NT2/D1 (cell line): ENCODE results near the gene OVOL1.

Source experiments
- DNase-seq: peaks from one replicate; pipeline ENCODE4 v3.0.0-alpha.2; 2011; ENCODE audit warnings: low read depth, low spot score
- H3K27me3 ChIP-seq: 2 replicates; pipeline ENCODE4 v1.6.0; 2011; ENCODE audit warnings: mild to moderate bottlenecking; ENCODE audit not compliant: insufficient read length, insufficient read depth
- H3K36me3 ChIP-seq: 2 replicates; pipeline ENCODE4 v1.6.1; 2011; ENCODE audit warnings: mild to moderate bottlenecking, low read length, mixed read lengths; ENCODE audit not compliant: insufficient read depth, insufficient read length
- H3K4me1 ChIP-seq: 2 replicates; pipeline ENCODE4 v1.5.1; 2011; ENCODE audit not compliant: insufficient read depth, insufficient read length
- H3K4me3 ChIP-seq: 2 replicates; pipeline ENCODE4 v1.5.1; 2011; ENCODE audit warnings: low read depth; ENCODE audit not compliant: insufficient read length
- H3K9ac ChIP-seq: 2 replicates; pipeline ENCODE4 v1.6.0; 2011; ENCODE audit warnings: low read depth; ENCODE audit not compliant: insufficient read length
- H3K9me3 ChIP-seq: 2 replicates; pipeline ENCODE4 v1.5.1; 2011; ENCODE audit warnings: mild to moderate bottlenecking, low read length; ENCODE audit not compliant: insufficient read depth
- SUZ12 ChIP-seq: IDR thresholded peaks from 2 replicates; pipeline ENCODE4 v1.6.1; 2011; ENCODE audit not compliant: insufficient read length, insufficient read depth; ENCODE audit errors: extremely low read depth
- YY1 ChIP-seq: IDR thresholded peaks from 2 replicates; pipeline ENCODE4 v1.6.1; 2011; ENCODE audit not compliant: insufficient read length, insufficient read depth
- ZNF274 ChIP-seq: IDR thresholded peaks from 2 replicates; pipeline ENCODE4 v1.6.1; 2011; ENCODE audit warnings: mild to moderate bottlenecking, low read depth, low read length

Gene OVOL1

DNA sequence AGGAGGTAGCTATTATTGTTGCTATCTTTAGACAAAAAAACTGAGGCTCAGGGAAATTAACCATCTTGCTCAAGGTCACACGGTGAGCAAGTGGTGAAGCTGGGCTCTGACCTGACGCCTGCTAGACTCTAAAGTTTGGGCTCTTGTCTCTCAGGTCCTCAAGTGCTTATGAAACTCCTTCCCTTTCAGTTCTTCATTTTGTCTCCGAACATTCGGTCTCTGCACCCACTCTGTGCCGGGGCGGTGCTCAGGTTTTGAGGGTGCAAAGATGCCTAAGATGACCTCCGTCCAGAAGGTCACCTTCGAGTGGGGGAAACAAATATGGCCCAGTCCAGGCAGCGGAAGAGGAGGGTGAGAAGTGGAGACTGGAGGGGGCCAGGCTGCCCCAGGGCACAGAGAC lies 16.0 kb downstream of the OVOL1 start:
- no peak for DNase-seq
- TF ChIP-seq SUZ12, result no peak
- TF ChIP-seq YY1, result no peak
- TF ChIP-seq ZNF274, result no peak
- Histone ChIP-seq H3K36me3 (no peaks in the 10 kb centered on the region), H3K9me3 (no peaks in the 10 kb centered on the region), H3K9ac (no peak overlapping the region), H3K4me1 (peaks cover 29% of the 10 kb centered on the region), H3K4me3 (no peak overlapping the region), H3K27me3 (no peaks in the 10 kb centered on the region)

DNA sequence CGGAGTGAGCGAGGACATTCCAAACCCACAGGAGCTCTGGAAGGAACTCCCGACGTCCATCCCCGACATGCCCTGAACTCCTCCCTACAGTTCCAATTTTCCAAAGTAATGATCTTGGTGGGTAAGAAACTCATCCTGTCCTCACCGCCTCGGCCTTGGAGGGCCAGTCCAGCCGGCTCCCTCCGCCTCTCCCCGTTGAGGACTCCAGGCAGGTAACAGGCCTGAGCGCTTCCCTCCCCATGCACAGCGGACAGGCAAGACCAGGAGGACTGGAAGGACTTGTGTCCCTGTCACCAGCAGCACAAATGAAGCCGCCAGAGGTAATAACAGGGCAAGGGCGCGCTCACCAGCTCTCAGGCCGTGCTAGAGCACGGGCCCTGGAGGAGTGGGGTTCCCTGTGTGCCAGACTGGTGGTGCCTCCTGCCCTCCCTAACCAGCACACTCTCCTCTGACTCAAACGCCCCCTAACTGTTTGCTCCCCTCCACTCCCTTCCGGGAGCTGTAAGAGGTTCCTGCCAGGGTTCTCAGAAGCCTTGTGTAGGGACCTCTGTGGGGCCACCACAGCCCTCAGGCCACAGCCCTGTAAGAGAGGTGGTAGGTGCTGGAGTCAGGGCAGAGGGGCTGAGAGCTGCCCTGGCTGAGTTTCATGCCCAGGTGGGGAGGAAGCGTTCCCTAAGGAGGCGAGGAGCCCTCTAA lies 17.1 kb downstream of the OVOL1 start:
- no peak for TF ChIP-seq YY1
- TF ChIP-seq SUZ12, result no peak
- TF ChIP-seq ZNF274, result no peak
- Histone ChIP-seq H3K9ac (no peak overlapping the region), H3K4me3 (no peak overlapping the region), H3K4me1 (peaks cover 21% of the 10 kb centered on the region), H3K27me3 (no peaks in the 10 kb centered on the region), H3K9me3 (no peaks in the 10 kb centered on the region), H3K36me3 (no peaks in the 10 kb centered on the region)
- no peak for DNase-seq

DNA sequence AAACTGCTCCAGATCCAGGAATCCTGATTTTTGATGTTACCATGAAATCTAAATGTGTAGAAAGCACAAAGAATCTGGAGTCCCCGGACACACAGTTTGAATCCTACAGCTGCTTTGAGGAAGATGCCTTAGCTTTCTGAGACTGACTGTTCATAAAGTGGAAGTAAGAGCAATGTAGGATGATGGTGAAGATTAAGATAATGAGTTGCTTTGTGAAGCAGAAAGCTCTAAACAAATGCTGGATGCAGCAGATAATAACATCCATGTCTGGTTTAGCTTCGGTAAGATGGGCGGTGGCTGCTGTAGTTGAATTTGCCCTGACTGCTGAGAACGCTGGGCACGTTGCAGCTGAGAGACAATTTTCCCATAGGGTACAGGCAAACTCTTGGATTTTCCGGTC lies 20.1 kb downstream of the OVOL1 start:
- TF ChIP-seq ZNF274, result no peak
- Histone ChIP-seq H3K4me3 (no peak overlapping the region), H3K9ac (no peak overlapping the region), H3K36me3 (no peaks in the 10 kb centered on the region), H3K27me3 (no peaks in the 10 kb centered on the region), H3K9me3 (no peaks in the 10 kb centered on the region), H3K4me1 (peaks cover 16% of the 10 kb centered on the region)
- no peak for DNase-seq

GRCh38 chr11:65808744-65809341 lies 22.0 kb downstream of the OVOL1 start:
- no peak for TF ChIP-seq YY1
- TF ChIP-seq SUZ12, result no peak
- TF ChIP-seq ZNF274, result no peak
- H3K9ac ChIP-seq, result no peak overlapping the region
- no peak for DNase-seq

DNA sequence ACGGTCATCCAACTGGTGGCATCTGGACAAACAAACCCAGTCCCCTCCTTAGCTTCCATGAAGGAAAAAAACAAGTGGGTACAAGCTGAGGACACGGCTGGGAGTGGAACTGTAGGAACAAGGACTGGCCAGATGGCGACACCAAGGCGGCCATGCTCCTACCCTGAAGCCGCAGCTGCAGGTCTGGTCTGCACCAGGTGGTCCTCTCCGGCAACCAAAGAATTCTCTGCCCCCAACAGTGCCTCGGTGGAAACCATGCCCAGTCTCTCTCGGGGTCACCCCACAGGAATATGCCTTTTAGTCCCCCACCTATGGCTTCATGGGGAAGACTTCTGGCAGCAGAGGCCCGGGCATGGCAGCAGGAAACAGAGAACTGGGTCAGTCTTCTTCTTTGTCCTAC lies 22.6 kb downstream of the OVOL1 start:
- Histone ChIP-seq H3K36me3 (no peaks in the 10 kb centered on the region), H3K9ac (no peak overlapping the region), H3K4me3 (no peak overlapping the region), H3K9me3 (no peaks in the 10 kb centered on the region), H3K4me1 (peaks cover 4% of the 10 kb centered on the region), H3K27me3 (no peaks in the 10 kb centered on the region)
- no peak for DNase-seq
- TF ChIP-seq YY1, result no peak
- no peak for TF ChIP-seq ZNF274
- TF ChIP-seq SUZ12, result no peak

More at GRCh38 chr11:65808744-65809341, 22.0 kb downstream of the OVOL1 start:
- no peak overlapping the region for H3K4me3 ChIP-seq
- H3K4me1 ChIP-seq, result peaks cover 7% of the 10 kb centered on the region
- H3K9me3 ChIP-seq, result no peaks in the 10 kb centered on the region
- no peaks in the 10 kb centered on the region for H3K27me3 ChIP-seq
- H3K36me3 ChIP-seq, result no peaks in the 10 kb centered on the region

DNA sequence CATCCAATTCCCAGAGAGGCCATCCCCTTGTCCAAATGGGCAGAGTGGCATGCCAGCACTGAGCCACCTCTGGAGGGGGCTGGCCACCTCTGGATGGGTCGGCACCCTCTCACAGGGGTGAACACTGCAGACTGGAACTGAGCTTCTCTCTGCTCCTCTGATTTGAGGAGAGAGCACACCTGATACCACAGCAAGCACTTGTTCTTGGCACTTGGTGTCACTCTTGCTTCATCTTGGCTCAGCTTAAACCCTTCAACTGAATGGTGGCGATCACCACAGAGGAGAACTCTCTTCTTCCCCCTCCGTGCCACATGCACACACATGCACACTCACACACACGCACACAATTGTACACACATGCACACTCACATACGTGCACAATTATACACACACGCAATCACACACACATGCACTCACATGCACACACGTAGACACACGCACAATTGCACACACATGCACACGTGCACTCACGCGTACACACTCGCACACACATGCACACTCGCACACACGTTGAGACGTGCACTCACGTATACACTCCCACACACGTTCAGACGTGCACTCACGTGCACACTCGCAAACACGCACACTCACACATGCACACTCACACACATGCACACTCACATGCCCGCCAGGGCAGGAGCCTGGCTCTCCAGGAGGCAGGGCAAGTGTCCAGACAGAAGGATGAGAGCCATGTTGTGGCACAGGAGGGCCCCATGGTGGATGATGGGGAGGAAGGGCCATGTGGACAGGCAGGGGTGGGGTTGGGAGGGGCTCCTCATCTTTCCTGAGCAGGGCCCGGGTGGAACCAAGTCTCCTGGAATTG lies 23.4 kb downstream of the OVOL1 start:
- Histone ChIP-seq H3K4me3 (no peak overlapping the region), H3K9ac (no peak overlapping the region)
- no peak for DNase-seq

More for the DNA sequence above, 23.4 kb downstream of the OVOL1 start:
- Histone ChIP-seq H3K4me1 (peaks cover 4% of the 10 kb centered on the region), H3K36me3 (no peaks in the 10 kb centered on the region), H3K27me3 (no peaks in the 10 kb centered on the region), H3K9me3 (no peaks in the 10 kb centered on the region)
- TF ChIP-seq YY1 (no peak), SUZ12 (no peak), ZNF274 (no peak)
